ENCODE data around the gene NRARP. TPM values are rescaled to one million over a fixed set of nuclear protein-coding genes. Genes with fewer than 3 reads are reported as not detected.

The NRARP gene
- total and polyA plus RNA-seq, 4 donors, result 2.1 to 10.8 (median 5.8) TPM

DNA sequence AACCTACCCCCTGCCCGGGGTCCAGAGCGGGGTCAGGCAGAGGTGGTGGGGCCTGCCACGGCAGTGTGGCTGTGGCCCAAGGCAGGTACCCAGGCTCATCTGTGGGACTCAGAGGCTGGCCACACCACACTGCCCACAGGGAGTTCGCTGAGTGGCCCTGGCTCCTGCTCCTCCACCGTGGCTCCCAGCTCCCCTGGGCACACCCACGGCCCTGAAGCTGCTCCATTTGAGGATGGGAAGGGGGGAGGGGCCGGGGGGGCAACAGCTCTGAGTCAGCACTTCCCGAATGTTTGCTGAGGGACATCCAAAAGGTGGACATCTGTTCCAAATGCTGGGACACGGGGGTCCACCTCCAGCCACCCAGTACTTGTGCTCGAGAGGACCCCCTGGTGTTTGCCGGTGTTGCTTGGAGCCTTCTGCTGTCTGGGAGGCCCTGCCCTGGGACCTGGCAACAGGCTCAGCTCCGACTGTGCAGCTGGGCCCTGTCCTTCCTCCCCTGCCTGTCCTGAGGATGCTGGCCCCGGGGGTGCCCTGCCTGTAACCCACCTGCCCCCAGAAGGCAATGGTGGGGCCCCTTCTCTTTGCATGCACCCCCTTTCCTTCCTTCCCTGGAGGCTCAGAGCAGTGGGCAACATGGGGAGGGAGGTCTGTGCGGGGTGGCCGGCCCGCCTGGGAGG lies 2.5 kb upstream of the NRARP start:
- H3K9ac ChIP-seq (ENCODE audit: insufficient read depth in 1 of 2, low read length in 2 of 2), result no peak overlapping the region
- H3K9me3 ChIP-seq (ENCODE audit: control insufficient read depth in 4 of 4, insufficient read depth in 3 of 4, low read length in 3 of 4), result no peaks in the 10 kb centered on the region
- peaks cover 0 to 65% (median 19%) of the 10 kb centered on the region in 5 donors for H3K4me1 ChIP-seq (ENCODE audit: control insufficient read depth in 5 of 5, insufficient read depth in 5 of 5, low read length in 5 of 5)
- DNase-seq, result peak in 1 of 3 donors; percentile 29
- no peaks in the 10 kb centered on the region for H3K36me3 ChIP-seq (ENCODE audit: control insufficient read depth in 4 of 4, insufficient read depth in 4 of 4, low read length in 4 of 4)
- WGBS, 2 donors, result 37 to 49% methylated on average over 13 to 16 of the region's 16 CpGs
- no peak overlapping the region for H3K4me3 ChIP-seq
- TF ChIP-seq, protein P1, sequence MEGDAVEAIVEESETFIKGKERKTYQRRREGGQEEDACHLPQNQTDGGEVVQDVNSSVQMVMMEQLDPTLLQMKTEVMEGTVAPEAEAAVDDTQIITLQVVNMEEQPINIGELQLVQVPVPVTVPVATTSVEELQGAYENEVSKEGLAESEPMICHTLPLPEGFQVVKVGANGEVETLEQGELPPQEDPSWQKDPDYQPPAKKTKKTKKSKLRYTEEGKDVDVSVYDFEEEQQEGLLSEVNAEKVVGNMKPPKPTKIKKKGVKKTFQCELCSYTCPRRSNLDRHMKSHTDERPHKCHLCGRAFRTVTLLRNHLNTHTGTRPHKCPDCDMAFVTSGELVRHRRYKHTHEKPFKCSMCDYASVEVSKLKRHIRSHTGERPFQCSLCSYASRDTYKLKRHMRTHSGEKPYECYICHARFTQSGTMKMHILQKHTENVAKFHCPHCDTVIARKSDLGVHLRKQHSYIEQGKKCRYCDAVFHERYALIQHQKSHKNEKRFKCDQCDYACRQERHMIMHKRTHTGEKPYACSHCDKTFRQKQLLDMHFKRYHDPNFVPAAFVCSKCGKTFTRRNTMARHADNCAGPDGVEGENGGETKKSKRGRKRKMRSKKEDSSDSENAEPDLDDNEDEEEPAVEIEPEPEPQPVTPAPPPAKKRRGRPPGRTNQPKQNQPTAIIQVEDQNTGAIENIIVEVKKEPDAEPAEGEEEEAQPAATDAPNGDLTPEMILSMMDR (IDR thresholded peaks at IDR 0.05; ENCODE audit: control extremely low read depth, extremely low read depth), result no peak
- no peak for ATAC-seq (ENCODE audit: insufficient read depth, low FRiP score)
- H3K27me3 ChIP-seq (ENCODE audit: control insufficient read depth in 3 of 3, insufficient read depth in 3 of 3, low read length in 2 of 3), result peaks cover 0 to 8% (median 7%) of the 10 kb centered on the region in 3 donors
- H3K27ac ChIP-seq (ENCODE audit: low read depth in 1 of 2, low read length in 1 of 2), result peak overlapping the region; percentile 84 to 85

- peaks cover 0 to 13% (median 8%) of the 10 kb centered on the region in 3 donors for H3K27me3 ChIP-seq (ENCODE audit: control insufficient read depth in 3 of 3, insufficient read depth in 3 of 3, low read length in 2 of 3)
- no peaks in the 10 kb centered on the region for H3K9me3 ChIP-seq (ENCODE audit: control insufficient read depth in 4 of 4, insufficient read depth in 3 of 4, low read length in 3 of 4)
- no peak overlapping the region for H3K9ac ChIP-seq (ENCODE audit: insufficient read depth in 1 of 2, low read length in 2 of 2)
- 85 to 92% methylated on average over 20 to 22 of the region's 22 CpGs for WGBS, 2 donors
- H3K27ac ChIP-seq (ENCODE audit: low read depth in 1 of 2, low read length in 1 of 2), result peak overlapping the region in 1 of 2 donors; percentile 85
- no peak overlapping the region for H3K4me3 ChIP-seq
- ATAC-seq (ENCODE audit: insufficient read depth, low FRiP score) (no peak), DNase-seq (no peak)
- H3K36me3 ChIP-seq (ENCODE audit: control insufficient read depth in 4 of 4, insufficient read depth in 4 of 4, low read length in 4 of 4), result no peaks in the 10 kb centered on the region
- TF ChIP-seq, protein P1 (IDR thresholded peaks at IDR 0.05; ENCODE audit: control extremely low read depth, extremely low read depth), result no peak
- peaks cover 0 to 65% (median 23%) of the 10 kb centered on the region in 5 donors for H3K4me1 ChIP-seq (ENCODE audit: control insufficient read depth in 5 of 5, insufficient read depth in 5 of 5, low read length in 5 of 5)
Observed at GRCh38 chr9:137303893-137304382, 1.9 kb upstream of the NRARP start.

GRCh38 chr9:137303151-137303892 lies 1.3 kb upstream of the NRARP start:
- DNase-seq, result peak in 1 of 3 donors; percentile 56
- no peak for ATAC-seq (ENCODE audit: insufficient read depth, low FRiP score)
- H3K36me3 ChIP-seq (ENCODE audit: control insufficient read depth in 4 of 4, insufficient read depth in 4 of 4, low read length in 4 of 4), result no peaks in the 10 kb centered on the region
- H3K4me1 ChIP-seq (ENCODE audit: control insufficient read depth in 5 of 5, insufficient read depth in 5 of 5, low read length in 5 of 5), result peaks cover 0 to 65% (median 24%) of the 10 kb centered on the region in 5 donors
- no peak overlapping the region for H3K9ac ChIP-seq (ENCODE audit: insufficient read depth in 1 of 2, low read length in 2 of 2)
- H3K4me3 ChIP-seq, result no peak overlapping the region
- H3K27ac ChIP-seq (ENCODE audit: low read depth in 1 of 2, low read length in 1 of 2), result peak overlapping the region in 1 of 2 donors; percentile 85
- TF ChIP-seq, protein P1 (IDR thresholded peaks at IDR 0.05; ENCODE audit: control extremely low read depth, extremely low read depth), result no peak
- H3K27me3 ChIP-seq (ENCODE audit: control insufficient read depth in 3 of 3, insufficient read depth in 3 of 3, low read length in 2 of 3), result peaks cover 0 to 13% (median 8%) of the 10 kb centered on the region in 3 donors
- WGBS, 2 donors, result 66 to 73% methylated on average over 23 of the region's 23 CpGs
- no peaks in the 10 kb centered on the region for H3K9me3 ChIP-seq (ENCODE audit: control insufficient read depth in 4 of 4, insufficient read depth in 3 of 4, low read length in 3 of 4)
